Caco-2 (cell line): Measurements from ENCODE around the gene SMIM24. TPM values are rescaled to one million over a fixed set of nuclear protein-coding genes. Genes with fewer than 3 reads are reported as not detected.

Experiments used
- BruUV-seq: library from RNA; stranded (reverse); fragments of 400-500 nt; replicated peaks from 2 replicates; lab custom pipeline; 2021; lab: Mats Ljungman, UMichigan
- CTCF ChIA-PET: fragments of 300-600 bp; sonication (Branson Sonifier 250); formaldehyde crosslinking; loops from one replicate; lab custom pipeline; 2022; ENCODE audit warnings: antibody characterized with exemption; lab: Charles Lee
- POLR2A ChIA-PET: fragments of 300-600 bp; sonication (Branson Sonifier 250); formaldehyde crosslinking; loops from one replicate; lab custom pipeline; 2022; ENCODE audit warnings: antibody characterized with exemption; lab: Charles Lee
- DNase-seq, 2 experiments: peaks; one replicate each; pipeline versions ENCODE4 v3.0.0 to v3.0.0-alpha.2; 2020 to 2022
- H3K27me3 ChIP-seq: replicated peaks from 2 replicates; pipeline ENCODE4 v1.6.0; 2011; ENCODE audit warnings: low read length; ENCODE audit not compliant: control insufficient read depth, insufficient read depth
- H3K36me3 ChIP-seq: 2 replicates; pipeline ENCODE4 v1.5.1; 2011; ENCODE audit warnings: low read length; ENCODE audit not compliant: control insufficient read depth, insufficient read depth
- H3K4me1 ChIP-seq: fragments of 250-450 bp; sonication (Bioruptor Pico); 2 replicates; pipeline ENCODE4 v1.5.1; 2020; ENCODE audit warnings: mild to moderate bottlenecking
- H3K4me3 ChIP-seq: 2 replicates; pipeline ENCODE4 v1.5.1; 2011; ENCODE audit warnings: low read depth, mild to moderate bottlenecking, control low read depth, low read length
- H3K9me3 ChIP-seq: fragments of 250-450 bp; sonication (Bioruptor Pico); 2 replicates; pipeline ENCODE4 v1.5.1; 2020; ENCODE audit warnings: mild to moderate bottlenecking, moderate library complexity
- H3K27ac Mint-ChIP-seq: one replicate; pipeline ENCODE4 v1.8.0; 2022; ENCODE audit warnings: mixed read lengths; ENCODE audit not compliant: unreplicated experiment
- H3K27me3 Mint-ChIP-seq: one replicate; pipeline ENCODE4 v1.8.0; 2022; ENCODE audit warnings: mixed read lengths; ENCODE audit not compliant: insufficient read depth, unreplicated experiment
- H3K36me3 Mint-ChIP-seq: one replicate; pipeline ENCODE4 v1.8.0; 2022; ENCODE audit warnings: mild to moderate bottlenecking, mixed read lengths; ENCODE audit not compliant: insufficient read depth, unreplicated experiment
- H3K4me1 Mint-ChIP-seq: one replicate; pipeline ENCODE4 v1.8.0; 2022; ENCODE audit warnings: low read depth, mixed read lengths; ENCODE audit not compliant: unreplicated experiment
- H3K4me3 Mint-ChIP-seq: one replicate; pipeline ENCODE4 v1.8.0; 2022; ENCODE audit warnings: mild to moderate bottlenecking, moderate library complexity, mixed read lengths; ENCODE audit not compliant: unreplicated experiment
- H3K9me3 Mint-ChIP-seq: one replicate; pipeline ENCODE4 v1.8.0; 2022; ENCODE audit warnings: mixed read lengths; ENCODE audit not compliant: unreplicated experiment
- intact Hi-C: fragments of 100-400 bp; cut with micrococcal nuclease; formaldehyde crosslinking; loops from one replicate; pipeline ENCODE4 v1.10.0; 2022; ENCODE audit not compliant: unreplicated experiment
- total RNA-seq: library from RNA; stranded (reverse); gene quantifications from 2 replicates; pipeline ENCODE4 v1.2.3, GENCODE V29; 2022
- TF ChIP-seq, protein P1 (sequence below), 2 experiments: fragments of 200-600 bp in 1 of 2; IDR thresholded peaks; 1 replicate in 1 of 2; 2 replicates in 1 of 2; pipeline versions ENCODE4 v1.5.1 to v1.8.0; 2011 to 2022; ENCODE audit warnings: antibody characterized with exemption in 1 of 2, control low read depth in 1 of 2, inconsistent platforms in 1 of 2, low read depth in 1 of 2, low read length in 1 of 2, mild to moderate bottlenecking in 1 of 2, moderate library complexity in 1 of 2; ENCODE audit not compliant: insufficient read depth in 1 of 2, severe bottlenecking in 1 of 2, unreplicated experiment in 1 of 2

SMIM24 gene
- total RNA-seq, 1 experiment from 2014 or later: 1.7 TPM

DNA sequence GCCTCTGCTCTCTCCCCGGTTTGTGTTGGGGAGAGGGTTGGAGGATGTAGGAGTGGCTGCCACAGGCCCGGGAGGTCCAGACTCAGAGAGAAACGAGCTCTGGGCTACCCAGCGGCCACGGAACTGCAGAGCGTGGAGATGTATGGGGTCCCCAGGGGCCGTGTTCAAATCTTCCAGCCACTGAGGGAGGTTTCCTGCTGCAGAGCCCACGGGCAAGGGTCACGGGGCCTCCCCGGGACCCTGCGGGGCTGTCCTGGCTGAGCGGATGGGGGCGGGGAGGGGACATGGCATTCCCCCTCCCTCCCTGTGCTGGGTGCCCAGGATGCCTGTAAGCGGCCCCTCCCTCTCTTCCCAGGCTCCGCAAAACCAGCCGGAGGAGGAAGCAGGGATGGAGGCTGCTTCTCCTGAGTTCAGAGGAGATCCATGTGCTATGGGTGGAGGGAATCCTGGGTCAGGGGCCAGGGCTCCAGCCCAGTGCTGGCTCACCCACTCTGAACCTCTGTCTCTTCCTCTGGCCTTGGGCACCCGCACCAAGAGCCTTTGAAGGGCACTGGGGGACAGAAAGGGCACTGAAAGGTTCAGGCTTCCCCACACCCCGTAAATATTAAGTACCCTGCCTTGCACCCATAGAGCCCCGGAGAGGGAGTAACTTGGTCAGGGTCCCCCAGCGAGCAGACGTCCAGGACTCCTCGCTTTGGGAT is 22.6 kb downstream of the SMIM24 start:
- ChIA-PET CTCF (interaction anchor here (0.6 kb wide), 1 partner anchor 496 kb away, joined by 4 read pairs; no protein-coding TSS in a partner anchor), POLR2A (no interaction called here)
- no peaks in the 10 kb centered on the region for H3K36me3 ChIP-seq
- Mint-ChIP-seq H3K4me3 (no peak overlapping the region), H3K9me3 (no peaks in the 10 kb centered on the region), H3K36me3 (peaks cover 3% of the 10 kb centered on the region), H3K4me1 (no peaks in the 10 kb centered on the region), H3K27ac (no peak overlapping the region), H3K27me3 (no peaks in the 10 kb centered on the region)
- 0 out of 2 replicates have a peak, but pooled peaks cover 5% of the 10 kb centered on the region for H3K4me1 ChIP-seq
- no peaks in the 10 kb centered on the region for H3K27me3 ChIP-seq
- no TSS peak for BruUV-seq
- TF ChIP-seq, protein P1, sequence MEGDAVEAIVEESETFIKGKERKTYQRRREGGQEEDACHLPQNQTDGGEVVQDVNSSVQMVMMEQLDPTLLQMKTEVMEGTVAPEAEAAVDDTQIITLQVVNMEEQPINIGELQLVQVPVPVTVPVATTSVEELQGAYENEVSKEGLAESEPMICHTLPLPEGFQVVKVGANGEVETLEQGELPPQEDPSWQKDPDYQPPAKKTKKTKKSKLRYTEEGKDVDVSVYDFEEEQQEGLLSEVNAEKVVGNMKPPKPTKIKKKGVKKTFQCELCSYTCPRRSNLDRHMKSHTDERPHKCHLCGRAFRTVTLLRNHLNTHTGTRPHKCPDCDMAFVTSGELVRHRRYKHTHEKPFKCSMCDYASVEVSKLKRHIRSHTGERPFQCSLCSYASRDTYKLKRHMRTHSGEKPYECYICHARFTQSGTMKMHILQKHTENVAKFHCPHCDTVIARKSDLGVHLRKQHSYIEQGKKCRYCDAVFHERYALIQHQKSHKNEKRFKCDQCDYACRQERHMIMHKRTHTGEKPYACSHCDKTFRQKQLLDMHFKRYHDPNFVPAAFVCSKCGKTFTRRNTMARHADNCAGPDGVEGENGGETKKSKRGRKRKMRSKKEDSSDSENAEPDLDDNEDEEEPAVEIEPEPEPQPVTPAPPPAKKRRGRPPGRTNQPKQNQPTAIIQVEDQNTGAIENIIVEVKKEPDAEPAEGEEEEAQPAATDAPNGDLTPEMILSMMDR (IDR thresholded peaks at IDR 0.05; ENCODE audit: insufficient read depth in 1 of 2, low read depth in 1 of 2, low read length in 1 of 2, severe bottlenecking in 1 of 2, unreplicated experiment in 1 of 2): no peak
- intact Hi-C loops: no loop called here
- H3K4me3 ChIP-seq: no peak overlapping the region
- no peak for DNase-seq
- no peaks in the 10 kb centered on the region for H3K9me3 ChIP-seq

DNA sequence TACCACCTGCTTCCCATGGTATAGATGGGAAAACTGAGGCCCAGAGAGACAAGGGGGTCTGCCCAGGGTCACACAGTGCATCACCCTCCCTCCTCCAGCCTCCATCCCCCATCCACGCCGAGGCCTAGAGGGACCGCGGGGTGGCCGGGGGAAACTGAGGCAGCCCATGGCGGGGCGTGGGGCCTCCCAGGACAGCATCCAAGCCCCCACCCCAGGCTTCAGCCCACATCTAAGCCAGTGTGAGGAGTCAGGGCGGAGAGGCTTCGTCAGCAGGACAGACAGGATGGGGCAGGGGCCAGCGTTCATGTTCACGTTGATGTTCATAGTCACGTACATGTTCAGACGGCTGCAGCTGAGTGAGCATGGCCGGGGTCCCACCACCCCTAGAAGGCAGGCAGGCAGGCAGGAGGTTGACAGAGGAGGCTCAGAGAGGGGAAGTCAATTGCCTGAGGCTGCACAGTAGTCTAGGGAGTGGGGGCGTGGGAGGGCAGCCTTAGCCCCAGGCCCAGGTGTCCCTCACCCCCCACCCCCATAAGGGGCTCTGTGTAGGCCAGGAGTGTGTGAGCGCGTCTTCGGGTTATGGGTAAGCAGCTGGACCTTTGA is 23.3 kb downstream of the SMIM24 start:
- no peaks in the 10 kb centered on the region for H3K36me3 ChIP-seq
- ChIA-PET CTCF (interaction anchor here (0.6 kb wide), 1 partner anchor 76 kb away, joined by 4 read pairs; no protein-coding TSS in a partner anchor), POLR2A (no interaction called here)
- H3K36me3 Mint-ChIP-seq: no peaks in the 10 kb centered on the region
- no peaks in the 10 kb centered on the region for H3K27me3 ChIP-seq
- H3K9me3 Mint-ChIP-seq: no peaks in the 10 kb centered on the region
- TF ChIP-seq, protein P1 (IDR thresholded peaks at IDR 0.05; ENCODE audit: insufficient read depth in 1 of 2, low read depth in 1 of 2, low read length in 1 of 2, severe bottlenecking in 1 of 2, unreplicated experiment in 1 of 2): no peak
- H3K27ac Mint-ChIP-seq: no peak overlapping the region
- no peak overlapping the region for H3K4me3 Mint-ChIP-seq
- H3K4me1 ChIP-seq: 0 out of 2 replicates have a peak, but pooled peaks cover 5% of the 10 kb centered on the region
- H3K4me1 Mint-ChIP-seq: no peaks in the 10 kb centered on the region
- no peak overlapping the region for H3K4me3 ChIP-seq
- no peaks in the 10 kb centered on the region for H3K9me3 ChIP-seq
- no peaks in the 10 kb centered on the region for H3K27me3 Mint-ChIP-seq
- DNase-seq: no peak
- BruUV-seq: no TSS peak
- intact Hi-C loops: no loop called here

DNA sequence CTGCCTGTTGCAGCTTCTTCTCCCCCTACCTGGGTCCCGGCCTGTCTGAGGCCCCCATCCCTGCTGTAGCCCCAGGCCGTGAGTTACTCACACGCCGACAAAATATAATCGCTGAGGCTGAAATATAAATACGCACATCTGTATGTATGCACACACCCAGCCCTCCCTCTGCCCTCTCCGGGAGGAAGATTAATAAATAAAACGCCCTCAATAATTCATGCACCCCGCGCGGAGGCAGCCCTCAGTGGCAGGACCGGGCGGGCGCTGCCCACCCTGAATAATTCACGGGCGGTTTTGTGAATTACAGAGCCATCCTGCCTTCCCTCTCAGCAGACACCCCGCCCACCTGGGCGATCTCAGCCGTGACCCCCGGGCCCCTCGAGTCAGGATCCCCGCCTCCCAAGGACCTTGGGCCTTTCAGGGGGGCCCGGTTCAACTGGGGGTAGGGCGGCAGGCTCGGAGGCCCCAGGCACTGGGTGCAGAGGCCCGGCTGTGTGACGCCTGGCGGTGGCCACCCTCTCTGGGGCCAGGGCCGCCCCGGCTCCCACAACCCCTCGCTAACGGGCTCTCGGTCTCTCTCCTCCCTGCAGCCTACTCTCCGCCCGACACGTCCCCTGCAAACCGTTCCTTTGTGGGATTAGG is 24.2 kb downstream of the SMIM24 start:
- Histone ChIP-seq H3K36me3 (no peaks in the 10 kb centered on the region), H3K27me3 (no peaks in the 10 kb centered on the region), H3K9me3 (no peaks in the 10 kb centered on the region), H3K4me1 (0 out of 2 replicates have a peak, but pooled peaks cover 5% of the 10 kb centered on the region), H3K4me3 (no peak overlapping the region)
- Mint-ChIP-seq H3K9me3 (no peaks in the 10 kb centered on the region), H3K27ac (no peak overlapping the region), H3K4me1 (no peaks in the 10 kb centered on the region), H3K36me3 (peaks cover 3% of the 10 kb centered on the region), H3K4me3 (no peak overlapping the region), H3K27me3 (no peaks in the 10 kb centered on the region)
- TF ChIP-seq, protein P1 (IDR thresholded peaks at IDR 0.05; ENCODE audit: insufficient read depth in 1 of 2, low read depth in 1 of 2, low read length in 1 of 2, severe bottlenecking in 1 of 2, unreplicated experiment in 1 of 2): no peak
- BruUV-seq: no TSS peak
- CTCF ChIA-PET: no interaction called here
- intact Hi-C loops: no loop called here
- POLR2A ChIA-PET: no interaction called here
- no peak for DNase-seq
